Activated naive CD8-positive, alpha-beta T cell treated with anti-CD3 and anti-CD28 coated beads, Interleukin-2, amount 50 U/mL, for 24 hours (primary cell): ENCODE results near the gene P2RX1.

ENCODE experiments used
- ATAC-seq: fragments of 150-1000 bp; cut with Tn5 transposase; one replicate; pipeline ENCODE4 v1.10.0; 2021
- DNase-seq: peaks from one replicate; pipeline ENCODE4 v3.0.0; 2021
- H3K27ac Mint-ChIP-seq: one replicate; pipeline ENCODE4 v1.8.0; 2021; ENCODE audit warnings: mild to moderate bottlenecking, mixed read lengths
- H3K27me3 Mint-ChIP-seq: one replicate; pipeline ENCODE4 v1.8.0; 2021; ENCODE audit warnings: mixed read lengths
- H3K36me3 Mint-ChIP-seq: one replicate; pipeline ENCODE4 v1.8.0; 2021; ENCODE audit warnings: low read depth, mixed read lengths
- H3K4me1 Mint-ChIP-seq: one replicate; pipeline ENCODE4 v1.8.0; 2021; ENCODE audit warnings: mixed read lengths
- H3K4me3 Mint-ChIP-seq: one replicate; pipeline ENCODE4 v1.8.0; 2021; ENCODE audit warnings: mild to moderate bottlenecking, moderate library complexity, mixed read lengths
- H3K9me3 Mint-ChIP-seq: one replicate; pipeline ENCODE4 v1.8.0; 2021; ENCODE audit warnings: mixed read lengths

Gene P2RX1

DNA sequence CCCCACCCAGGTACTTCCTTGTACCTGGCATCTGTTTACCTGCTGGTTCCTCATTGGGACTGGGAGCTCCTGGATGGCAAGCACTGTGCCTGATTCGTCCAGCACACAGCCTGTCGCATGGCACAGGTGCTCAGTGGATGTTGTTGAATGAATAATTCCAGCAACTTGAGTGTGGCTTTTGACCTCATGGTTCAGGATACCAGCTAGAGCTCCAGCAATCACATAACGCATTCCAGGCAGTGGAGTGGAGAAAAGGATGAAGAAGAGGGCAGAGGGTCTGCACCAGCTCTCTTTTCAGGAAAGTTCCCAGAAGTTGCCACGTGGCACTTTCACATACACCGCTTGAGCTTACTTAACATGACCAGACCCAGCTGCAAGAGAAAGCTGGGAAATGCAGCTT, 22.1 kb downstream of the P2RX1 start:
- H3K4me1 Mint-ChIP-seq = peaks cover 31% of the 10 kb centered on the region

DNA sequence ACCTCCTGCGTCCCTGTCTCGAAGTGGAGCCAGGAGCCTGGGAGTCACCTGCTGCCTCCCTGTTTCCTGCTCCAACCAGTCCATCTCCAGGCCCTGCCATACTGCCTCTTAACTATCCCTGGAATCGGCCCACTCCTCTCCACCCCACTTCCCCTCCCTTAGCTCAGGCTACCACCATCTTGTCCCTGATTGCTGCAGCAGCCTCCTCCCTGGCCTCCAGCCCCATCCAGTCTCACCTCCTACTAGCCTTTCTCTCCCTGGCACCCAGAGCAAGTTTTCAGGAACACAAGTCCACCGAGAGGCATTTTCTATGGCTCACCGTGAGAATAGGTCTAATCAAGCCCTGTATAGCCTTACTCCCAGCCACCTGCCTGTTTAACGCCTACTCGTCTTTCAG, 22.5 kb downstream of the P2RX1 start:
- H3K4me1 Mint-ChIP-seq = peaks cover 32% of the 10 kb centered on the region
- peak overlapping the region; percentile 73 for H3K4me3 Mint-ChIP-seq
- no peak for ATAC-seq
- peak overlapping the region; percentile 69 for H3K27ac Mint-ChIP-seq
- no peaks in the 10 kb centered on the region for H3K9me3 Mint-ChIP-seq
- DNase-seq = no peak
- H3K27me3 Mint-ChIP-seq = no peaks in the 10 kb centered on the region
- no peaks in the 10 kb centered on the region for H3K36me3 Mint-ChIP-seq

More for the DNA sequence above, 22.1 kb downstream of the P2RX1 start:
- H3K4me3 Mint-ChIP-seq = peak overlapping the region; percentile 73
- DNase-seq = no peak
- no peaks in the 10 kb centered on the region for H3K27me3 Mint-ChIP-seq
- H3K36me3 Mint-ChIP-seq = no peaks in the 10 kb centered on the region
- ATAC-seq = no peak
- H3K9me3 Mint-ChIP-seq = no peaks in the 10 kb centered on the region
- H3K27ac Mint-ChIP-seq = peak overlapping the region; percentile 69

DNA sequence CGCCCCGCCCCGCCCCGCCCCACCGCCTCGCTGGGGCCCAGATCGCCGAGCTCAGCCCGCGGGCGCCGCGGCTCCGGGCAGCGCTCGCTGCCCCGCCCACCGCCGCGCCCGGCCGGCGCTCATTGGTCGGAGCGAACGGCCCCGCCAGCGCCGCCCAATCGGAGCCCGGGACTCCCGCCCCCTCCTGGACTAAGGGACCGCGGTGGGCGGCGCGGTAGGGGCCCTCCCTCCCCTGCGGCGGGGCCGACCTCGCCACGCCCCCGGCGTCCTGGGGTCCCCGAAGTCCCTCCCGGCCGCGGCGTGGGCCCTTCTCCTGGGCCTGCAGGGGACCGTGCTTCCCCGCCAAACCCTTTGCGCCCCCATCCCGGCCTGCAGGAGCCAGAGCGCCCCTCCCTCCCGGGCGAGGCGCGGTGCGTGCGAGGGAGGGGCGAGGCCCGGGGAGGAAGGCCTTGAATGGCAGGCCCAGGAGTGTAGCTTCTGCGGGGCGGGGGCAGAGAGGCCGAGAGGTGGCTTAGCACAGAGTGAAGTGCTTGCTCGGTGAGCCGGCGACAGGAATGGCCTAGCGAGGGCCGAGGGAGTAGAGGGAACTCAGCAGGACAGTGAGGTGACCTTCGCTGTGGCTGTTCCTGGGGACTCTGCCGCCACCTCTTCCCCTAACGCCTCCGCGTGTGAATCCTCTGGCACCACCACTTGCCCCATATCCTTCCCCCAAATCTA, 23.1 kb downstream of the P2RX1 start, which contains the start of gene CAMKK1:
CAMKK1 (minus strand) TSS at position 51 of the 717 bp plus-strand sequence. CDS start 7,366 bp downstream, outside the sequence.
- no peaks in the 10 kb centered on the region for H3K36me3 Mint-ChIP-seq
- DNase-seq (peak; percentile 90), ATAC-seq (peak; percentile 89)
- H3K27me3 Mint-ChIP-seq = no peaks in the 10 kb centered on the region
- H3K4me3 Mint-ChIP-seq = peak within 1 kb of the TSS; percentile 73
- peak within 1 kb of the TSS; percentile 76 for H3K27ac Mint-ChIP-seq
- H3K4me1 Mint-ChIP-seq = peaks cover 32% of the 10 kb centered on the region
- no peaks in the 10 kb centered on the region for H3K9me3 Mint-ChIP-seq

DNA sequence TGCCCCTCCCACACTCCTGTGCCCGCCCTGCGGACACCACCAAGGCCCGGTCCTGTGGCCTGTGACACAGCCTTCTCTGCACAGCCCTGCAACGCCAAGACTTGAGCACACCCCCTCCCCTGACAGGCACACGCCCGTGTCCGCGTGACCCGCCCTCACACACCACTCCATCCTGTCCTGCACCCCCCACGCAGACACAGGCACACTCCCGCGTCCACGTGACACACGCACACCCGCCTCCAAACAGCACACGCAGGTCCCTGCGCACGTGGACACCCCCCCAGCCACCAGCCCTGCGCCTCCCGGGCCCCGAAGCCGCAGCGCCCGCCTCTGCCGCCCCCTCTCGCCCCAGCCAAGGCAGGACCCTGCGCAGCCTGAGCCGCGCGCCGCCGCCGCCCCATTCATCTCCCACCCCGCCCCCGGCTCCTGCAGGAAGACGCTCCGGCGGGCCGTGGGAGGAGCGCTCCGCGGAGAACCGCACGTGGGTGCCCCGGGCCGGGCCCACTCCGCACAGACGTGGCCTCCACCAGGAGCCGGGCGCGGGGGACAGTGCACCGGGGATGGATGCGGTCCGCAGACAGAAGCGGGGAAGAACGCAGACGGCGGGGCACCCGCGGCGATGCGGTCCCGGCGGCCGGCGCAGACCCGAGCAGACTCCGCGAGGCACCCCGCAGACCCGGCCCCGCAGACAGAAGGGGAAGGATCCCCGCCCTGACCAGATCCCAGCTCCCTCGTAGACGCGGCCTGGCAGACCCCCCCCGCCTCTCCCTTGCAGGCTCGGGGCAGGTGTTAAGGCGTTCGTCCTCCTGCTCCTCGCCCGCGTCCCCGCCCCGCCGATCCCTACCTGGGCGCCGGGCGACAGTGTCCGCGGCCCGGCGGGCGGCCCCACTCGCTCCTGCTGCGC, 23.9 kb downstream of the P2RX1 start:
- no peaks in the 10 kb centered on the region for H3K27me3 Mint-ChIP-seq
- H3K27ac Mint-ChIP-seq = peak overlapping the region; percentile 76
- DNase-seq (peak; percentile 51), ATAC-seq (peak; percentile 22)
- peak overlapping the region; percentile 62 for H3K4me3 Mint-ChIP-seq
- no peaks in the 10 kb centered on the region for H3K36me3 Mint-ChIP-seq
- peaks cover 36% of the 10 kb centered on the region for H3K4me1 Mint-ChIP-seq
- no peaks in the 10 kb centered on the region for H3K9me3 Mint-ChIP-seq

DNA sequence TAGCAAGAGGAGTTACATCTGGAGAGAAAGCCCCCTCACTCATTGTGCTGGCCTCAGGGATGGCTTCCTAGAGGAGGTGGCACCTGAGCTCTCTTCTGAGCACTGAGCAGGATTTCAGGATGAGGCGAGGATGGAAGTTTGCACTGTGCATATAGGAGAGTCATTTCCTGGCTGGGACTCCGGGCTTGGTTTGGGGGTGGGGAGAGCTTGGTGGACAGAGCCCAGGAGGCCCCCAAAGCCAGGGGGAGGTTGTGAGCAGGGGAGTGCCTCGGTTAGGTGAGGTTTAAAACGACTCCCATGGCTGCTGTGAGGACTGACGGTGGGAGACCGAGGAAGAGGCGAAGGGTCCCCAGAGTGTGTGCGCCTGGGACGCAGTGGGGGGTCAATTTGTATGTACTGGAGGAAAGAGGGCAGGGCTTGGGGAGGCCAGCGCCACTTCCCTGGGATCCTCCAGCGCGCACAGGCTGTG, 24.6 kb downstream of the P2RX1 start:
- no peaks in the 10 kb centered on the region for H3K27me3 Mint-ChIP-seq
- H3K9me3 Mint-ChIP-seq = no peaks in the 10 kb centered on the region
- ATAC-seq (no peak), DNase-seq (no peak)
- H3K4me1 Mint-ChIP-seq = peaks cover 43% of the 10 kb centered on the region
- H3K4me3 Mint-ChIP-seq = peak overlapping the region; percentile 62
- H3K27ac Mint-ChIP-seq = peak overlapping the region; percentile 76
- H3K36me3 Mint-ChIP-seq = no peaks in the 10 kb centered on the region

DNA sequence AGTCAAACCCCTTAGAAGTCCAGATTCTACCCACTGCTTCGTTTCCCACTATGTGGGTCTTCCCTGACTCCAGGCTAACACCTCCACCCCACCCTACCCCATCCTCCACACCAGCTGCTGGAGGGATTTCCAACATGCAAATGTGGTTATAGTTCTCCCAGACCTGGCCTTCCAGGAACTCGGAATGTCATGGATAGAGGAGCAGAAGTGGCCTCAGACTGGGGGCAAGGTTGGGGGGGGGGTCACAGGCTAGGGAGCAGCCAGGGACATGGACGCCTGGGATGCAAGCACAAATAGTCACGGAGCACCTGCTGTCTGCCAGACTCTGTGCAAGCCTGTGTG, 25.4 kb downstream of the P2RX1 start:
- DNase-seq (no peak), ATAC-seq (no peak)
- Mint-ChIP-seq H3K36me3 (no peaks in the 10 kb centered on the region), H3K27ac (no peak overlapping the region), H3K9me3 (no peaks in the 10 kb centered on the region), H3K27me3 (no peaks in the 10 kb centered on the region), H3K4me1 (peaks cover 47% of the 10 kb centered on the region), H3K4me3 (peak overlapping the region; percentile 62)

DNA sequence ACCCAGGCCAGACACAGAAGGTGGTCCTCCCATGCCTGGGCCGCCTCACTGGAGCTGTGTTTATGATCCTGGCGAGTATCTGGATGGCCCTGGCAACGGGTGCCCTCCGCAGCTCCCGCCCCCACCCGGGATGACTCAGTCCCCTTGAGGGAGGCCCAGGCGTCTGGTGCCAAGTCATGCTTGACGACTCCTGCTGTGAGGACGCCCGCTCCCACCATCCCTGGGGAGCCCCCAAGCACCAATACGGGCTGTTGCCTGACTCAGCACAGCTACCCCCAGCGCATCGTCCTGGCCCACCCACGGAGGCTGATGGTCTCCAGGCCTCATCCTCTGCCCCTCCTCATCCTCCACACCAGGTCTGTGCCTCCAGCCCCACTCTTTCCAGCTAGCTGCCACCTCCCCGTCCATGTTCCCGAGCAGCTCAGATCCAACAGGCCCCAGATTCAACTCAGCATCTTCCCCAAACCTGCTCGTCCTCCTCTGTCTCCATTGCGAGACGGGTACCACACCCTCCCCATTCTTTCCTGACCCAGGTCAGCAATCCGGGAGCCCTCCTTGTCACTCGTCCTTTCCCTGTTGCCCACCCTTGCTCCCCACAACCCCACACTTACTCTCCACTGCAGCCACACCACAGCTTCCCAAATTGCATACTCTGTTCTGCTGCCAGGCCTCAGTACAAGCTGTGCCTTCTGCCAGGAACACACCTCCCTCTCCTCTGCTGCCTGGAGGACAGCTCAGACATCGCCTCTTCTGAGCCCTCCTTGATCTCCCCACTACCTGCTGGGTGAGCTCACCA, 26.0 kb downstream of the P2RX1 start:
- DNase-seq = peak; percentile 52
- H3K4me1 Mint-ChIP-seq = peaks cover 47% of the 10 kb centered on the region
- H3K27ac Mint-ChIP-seq = no peak overlapping the region
- no peaks in the 10 kb centered on the region for H3K9me3 Mint-ChIP-seq
- H3K36me3 Mint-ChIP-seq = no peaks in the 10 kb centered on the region
- no peaks in the 10 kb centered on the region for H3K27me3 Mint-ChIP-seq
- H3K4me3 Mint-ChIP-seq = no peak overlapping the region
- ATAC-seq = no peak

DNA sequence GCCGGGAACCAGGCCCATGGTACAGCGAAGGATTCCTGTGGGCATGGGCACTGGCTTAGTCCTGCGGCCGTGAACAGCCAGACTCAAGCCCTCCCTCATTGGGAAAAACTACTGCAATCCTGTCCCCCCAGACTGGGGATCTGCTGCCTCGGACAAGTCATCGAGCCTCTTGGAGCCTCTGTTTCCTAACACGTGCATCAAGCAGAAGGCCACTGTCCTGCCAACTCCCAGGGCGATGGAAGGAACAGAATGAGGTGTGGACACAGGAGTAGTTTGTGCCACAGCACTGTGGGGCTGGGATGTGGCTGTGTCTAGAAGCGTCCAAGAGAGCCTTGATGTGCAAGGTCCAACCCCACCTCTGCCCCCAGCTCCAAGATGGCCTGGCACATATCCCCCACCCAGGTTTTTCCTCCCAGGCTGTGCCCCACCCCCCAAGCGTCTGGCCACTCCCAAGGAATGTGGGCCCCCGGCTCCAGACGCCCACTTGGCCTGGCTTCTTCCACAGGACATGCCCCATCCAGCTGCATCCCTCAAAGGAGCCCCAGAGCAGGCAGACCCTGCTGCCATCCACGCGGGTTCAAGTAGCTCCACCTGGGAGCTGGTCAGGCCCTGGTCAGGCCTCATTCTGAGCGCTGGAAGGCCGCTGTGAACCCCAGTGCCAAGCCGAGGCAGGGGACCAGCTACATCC, 26.8 kb downstream of the P2RX1 start:
- Mint-ChIP-seq H3K9me3 (no peaks in the 10 kb centered on the region), H3K27me3 (no peaks in the 10 kb centered on the region), H3K27ac (no peak overlapping the region), H3K36me3 (no peaks in the 10 kb centered on the region), H3K4me1 (peaks cover 47% of the 10 kb centered on the region), H3K4me3 (no peak overlapping the region)
- no peak for ATAC-seq
- DNase-seq = no peak

DNA sequence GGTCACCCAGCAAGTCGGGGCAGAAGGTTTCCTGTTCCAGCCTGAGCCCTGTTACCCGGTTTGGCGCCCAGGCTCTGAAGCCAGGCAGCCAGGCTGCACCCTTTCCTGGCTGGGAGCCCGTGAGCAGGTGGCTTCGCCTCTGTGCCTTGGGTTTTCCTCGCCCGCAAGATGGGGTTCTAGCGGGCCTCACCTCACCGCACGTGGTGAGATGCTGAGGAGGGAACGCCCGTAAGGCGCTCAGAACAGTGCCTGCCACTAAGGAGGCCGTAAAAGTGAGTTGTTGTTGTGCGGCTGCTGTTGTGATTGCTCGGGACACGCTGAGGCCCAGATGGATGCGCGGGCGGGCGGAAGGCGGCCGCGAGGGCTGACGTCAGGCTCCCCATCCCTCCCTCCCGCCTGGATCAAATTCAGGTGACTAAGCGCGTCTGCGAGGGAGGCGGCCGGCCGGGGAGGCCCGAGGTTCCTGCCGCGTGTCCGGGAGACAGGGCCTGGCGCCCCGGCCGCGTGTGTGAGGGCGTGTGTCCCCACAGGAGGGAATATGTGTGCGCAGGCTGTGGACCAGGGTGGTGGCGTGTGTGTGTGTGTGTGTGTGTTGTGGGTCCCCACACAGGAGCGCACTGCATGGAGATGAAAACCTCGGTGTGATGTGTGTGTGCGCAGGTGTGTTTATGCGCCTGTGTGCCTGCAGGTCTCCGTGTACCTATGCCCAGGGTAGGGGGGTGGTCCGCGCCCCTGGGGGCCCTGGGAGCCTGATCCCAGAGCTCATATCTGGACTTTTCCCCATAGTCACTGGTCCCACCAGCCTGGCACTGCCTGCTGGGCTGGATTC, 27.7 kb downstream of the P2RX1 start:
- Mint-ChIP-seq H3K27ac (no peak overlapping the region), H3K36me3 (no peaks in the 10 kb centered on the region), H3K9me3 (no peaks in the 10 kb centered on the region), H3K4me1 (peaks cover 41% of the 10 kb centered on the region), H3K27me3 (no peaks in the 10 kb centered on the region), H3K4me3 (no peak overlapping the region)
- ATAC-seq (no peak), DNase-seq (no peak)

DNA sequence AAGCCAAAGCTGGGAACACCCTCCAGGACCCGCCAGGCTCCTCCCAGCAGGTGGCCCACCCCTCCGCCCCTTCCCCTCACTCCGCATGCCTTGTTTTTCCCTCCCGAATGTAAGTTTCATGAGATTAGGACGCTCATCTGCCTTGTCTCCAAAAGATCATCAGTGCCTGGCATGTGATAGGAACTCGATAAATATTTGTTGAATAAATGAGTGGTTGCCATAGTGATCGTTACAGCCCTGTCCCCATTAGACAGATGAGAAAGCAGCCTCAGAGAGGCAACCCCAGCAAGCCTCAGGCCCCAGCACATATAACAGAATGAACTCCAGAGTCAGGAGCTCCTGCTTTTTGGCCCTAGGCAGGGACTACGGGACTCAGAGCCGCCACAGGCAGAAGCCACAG, 28.5 kb downstream of the P2RX1 start:
- H3K4me3 Mint-ChIP-seq = no peak overlapping the region

DNA sequence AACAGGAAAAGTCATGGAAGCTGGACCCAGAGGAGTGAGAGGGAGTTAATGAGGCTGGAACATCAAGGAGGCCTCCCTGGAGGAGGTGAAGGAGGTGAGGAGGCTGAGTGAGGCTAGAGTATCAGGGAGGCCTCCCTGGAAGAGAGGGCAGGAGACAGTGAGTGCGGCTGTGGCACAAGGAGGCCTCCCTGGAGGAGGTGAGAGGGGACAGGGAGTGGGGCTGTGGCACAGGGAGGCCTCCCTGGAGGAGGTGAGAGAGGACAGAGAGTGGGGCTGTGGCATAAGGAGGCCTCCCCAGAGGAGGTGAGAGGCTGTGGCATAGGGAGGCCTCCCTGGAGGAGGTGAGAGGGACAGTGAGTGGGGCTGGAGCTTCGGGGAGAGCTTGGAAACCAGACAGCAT, 28.9 kb downstream of the P2RX1 start:
- Mint-ChIP-seq H3K27me3 (no peaks in the 10 kb centered on the region), H3K4me3 (no peak overlapping the region)

More for the DNA sequence above, 28.5 kb downstream of the P2RX1 start:
- H3K27me3 Mint-ChIP-seq = no peaks in the 10 kb centered on the region
- H3K9me3 Mint-ChIP-seq = no peaks in the 10 kb centered on the region
- H3K36me3 Mint-ChIP-seq = no peaks in the 10 kb centered on the region
- H3K4me1 Mint-ChIP-seq = peaks cover 38% of the 10 kb centered on the region
- no peak for DNase-seq
- no peak for ATAC-seq
- no peak overlapping the region for H3K27ac Mint-ChIP-seq

DNA sequence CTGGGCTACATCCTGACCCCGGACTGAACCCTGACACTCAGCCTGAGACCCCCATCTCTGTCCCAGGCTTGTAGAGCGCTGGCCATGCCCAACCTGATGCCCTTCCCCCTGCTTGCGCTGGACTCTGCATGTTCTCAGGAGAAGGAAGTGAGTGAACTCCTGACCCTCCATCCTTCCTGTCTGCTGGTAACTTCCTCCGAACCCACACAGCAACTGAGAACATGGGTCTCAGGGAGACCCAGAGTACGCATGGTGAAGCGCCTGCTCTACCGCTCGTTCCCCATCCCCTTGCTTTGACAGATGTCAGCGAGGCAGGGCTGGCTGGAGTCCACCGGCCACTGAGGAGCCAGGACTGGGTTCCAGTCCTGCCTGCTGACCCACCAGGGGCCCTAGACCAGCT, 29.5 kb downstream of the P2RX1 start:
- ATAC-seq (no peak), DNase-seq (no peak)
- Mint-ChIP-seq H3K27ac (no peak overlapping the region), H3K27me3 (no peaks in the 10 kb centered on the region), H3K36me3 (no peaks in the 10 kb centered on the region), H3K4me1 (peaks cover 35% of the 10 kb centered on the region), H3K4me3 (no peak overlapping the region), H3K9me3 (no peaks in the 10 kb centered on the region)

More for the DNA sequence above, 28.9 kb downstream of the P2RX1 start:
- Mint-ChIP-seq H3K27ac (peak overlapping the region; percentile 56), H3K4me1 (peaks cover 38% of the 10 kb centered on the region), H3K9me3 (no peaks in the 10 kb centered on the region), H3K36me3 (no peaks in the 10 kb centered on the region)
- ATAC-seq = no peak
- DNase-seq = no peak

DNA sequence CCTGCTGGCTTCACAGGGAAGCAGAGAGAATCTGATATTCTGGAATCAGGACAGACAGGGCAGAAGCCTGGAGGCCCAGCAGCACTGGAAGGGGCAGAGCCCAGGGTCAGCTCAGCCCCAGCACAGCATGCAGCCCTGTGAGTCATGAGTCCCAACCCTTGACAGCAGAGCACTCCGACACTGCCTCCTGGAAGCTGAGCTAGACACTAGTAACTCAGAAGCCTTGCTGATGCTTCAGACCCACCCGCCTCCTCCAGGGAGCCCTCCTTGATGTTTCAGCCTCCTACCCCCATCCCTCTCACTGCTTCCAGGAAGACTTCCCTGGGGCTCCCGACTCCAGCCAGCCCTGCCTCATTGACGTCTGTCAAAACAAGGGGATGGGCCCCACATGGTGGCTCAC, 30.3 kb downstream of the P2RX1 start:
- Mint-ChIP-seq H3K27ac (no peak overlapping the region), H3K9me3 (no peaks in the 10 kb centered on the region), H3K4me3 (no peak overlapping the region), H3K4me1 (peaks cover 27% of the 10 kb centered on the region), H3K27me3 (no peaks in the 10 kb centered on the region), H3K36me3 (no peaks in the 10 kb centered on the region)
- ATAC-seq = no peak
- no peak for DNase-seq
